Colon (tissue), 2 donors: Measurements from ENCODE around the gene FUBP3.

ENCODE experiments used
- FAIRE-seq: peaks from 2 replicates; lab custom pipeline; 2012; peaks lifted over from hg19 to GRCh38; lab: Jason Lieb, UNC
- donor health status: control.
- donor health status: control.

Gene FUBP3

GRCh38 chr9:130607640-130608420, 28.5 kb downstream of the FUBP3 start:
- FAIRE-seq: no peak

- FAIRE-seq: no peak
Measured at GRCh38 chr9:130608554-130609134, 29.3 kb downstream of the FUBP3 start.

- no peak for FAIRE-seq
Measured at GRCh38 chr9:130609163-130609562, 29.8 kb downstream of the FUBP3 start.

GRCh38 chr9:130610862-130611707, 31.7 kb downstream of the FUBP3 start:
- FAIRE-seq: no peak

- FAIRE-seq: no peak
Measured at GRCh38 chr9:130616451-130616850, 37.1 kb downstream of the FUBP3 start.

GRCh38 chr9:130623466-130623865, 44.1 kb downstream of the FUBP3 start:
- no peak for FAIRE-seq

DNA sequence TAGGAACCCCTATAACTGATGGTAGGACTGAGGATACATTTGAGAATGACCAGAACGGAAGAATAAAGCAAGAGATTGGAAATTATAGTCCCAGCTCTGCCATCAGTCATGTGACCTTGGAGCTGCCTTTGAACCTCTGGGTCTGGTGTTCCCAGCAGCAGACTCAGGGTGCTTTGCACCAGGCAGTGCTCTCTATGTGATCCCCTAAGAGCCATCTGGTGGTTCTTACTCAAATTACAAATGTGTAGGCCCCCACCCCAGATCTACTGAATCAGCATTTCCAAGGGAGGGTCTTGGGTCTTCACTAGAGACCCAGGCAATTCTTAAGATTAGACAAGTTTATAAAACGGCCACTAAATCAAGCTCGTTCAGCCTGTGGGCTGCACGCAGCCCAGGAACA, 44.8 kb downstream of the FUBP3 start:
- FAIRE-seq: no peak

DNA sequence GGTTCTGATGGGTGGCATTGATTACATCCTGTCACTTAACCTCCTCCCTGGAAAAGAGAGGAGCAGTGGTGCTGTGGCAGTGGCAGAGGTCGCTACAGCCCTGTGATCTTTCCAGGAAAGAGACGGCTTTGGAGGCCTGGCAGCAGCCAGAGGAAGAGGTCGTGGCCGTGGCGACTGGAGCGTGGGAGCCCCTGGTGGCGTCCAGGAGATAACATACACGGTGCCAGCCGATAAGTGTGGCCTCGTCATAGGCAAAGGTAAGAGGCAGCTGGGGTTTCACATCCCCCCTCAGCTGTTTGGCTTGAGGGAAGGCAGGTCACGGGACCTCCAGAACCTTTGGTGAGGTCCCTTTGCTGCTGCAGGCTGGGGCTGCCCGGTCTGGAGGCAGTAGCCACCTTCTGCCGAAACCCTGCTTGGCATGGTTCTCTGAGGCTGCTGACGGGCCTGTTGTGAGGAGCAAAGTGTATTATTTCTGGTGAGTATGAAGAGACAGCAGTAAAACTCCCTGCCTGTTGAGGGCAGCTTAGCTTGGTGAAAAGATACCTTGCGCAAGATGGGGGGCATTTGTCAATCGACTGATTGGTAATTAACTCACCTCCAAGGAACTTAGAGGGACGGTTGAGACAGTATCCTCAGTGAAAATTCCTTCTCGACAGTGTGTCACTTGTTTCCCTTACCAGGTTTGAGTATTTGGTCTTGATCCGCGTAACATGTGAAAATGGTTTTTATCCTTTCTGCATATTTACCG, 47.0 kb downstream of the FUBP3 start:
- no peak for FAIRE-seq

GRCh38 chr9:130627051-130627450, 47.7 kb downstream of the FUBP3 start:
- FAIRE-seq: no peak

DNA sequence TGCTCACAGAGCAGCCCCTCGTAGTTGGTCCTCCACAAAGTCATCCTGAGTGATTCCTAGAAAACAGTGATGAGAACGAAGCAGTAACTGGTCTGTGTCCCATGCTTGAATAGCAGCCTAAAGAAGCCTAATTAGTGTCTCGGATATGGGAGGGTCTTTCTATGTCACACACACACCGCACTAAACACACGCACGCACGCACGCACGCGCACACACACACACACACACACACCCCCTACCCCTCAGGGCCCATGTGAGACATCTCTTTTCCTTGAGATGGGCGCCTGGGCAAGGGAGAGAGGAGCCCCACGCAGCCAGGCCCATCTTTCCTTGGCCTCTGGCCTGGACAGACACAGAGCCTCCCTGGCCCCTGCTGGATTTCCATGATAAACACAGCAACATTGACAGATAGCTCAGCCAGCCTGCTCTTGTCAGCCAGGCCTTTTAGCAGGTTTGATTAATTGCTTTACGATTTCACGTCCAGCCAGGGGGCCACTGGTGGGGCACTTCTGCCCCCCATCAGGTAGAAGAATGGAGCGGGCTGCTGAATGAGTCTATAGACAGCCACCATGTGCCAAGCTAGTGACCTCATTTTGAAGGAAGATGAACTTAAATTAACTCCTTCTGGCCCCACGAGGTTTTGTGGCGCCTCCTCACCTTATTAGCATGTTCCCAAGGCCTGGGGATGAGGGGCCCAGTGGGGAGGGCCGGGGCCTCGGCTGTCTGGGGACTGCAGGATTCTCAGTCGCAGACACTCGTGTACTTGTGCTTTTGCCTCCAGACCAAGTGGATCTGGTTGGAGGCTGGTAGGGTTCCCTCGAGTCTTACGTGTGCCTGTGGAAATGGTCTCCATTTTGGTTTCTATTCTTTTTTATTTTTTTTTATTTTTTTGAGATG, 48.8 kb downstream of the FUBP3 start:
- FAIRE-seq: no peak

DNA sequence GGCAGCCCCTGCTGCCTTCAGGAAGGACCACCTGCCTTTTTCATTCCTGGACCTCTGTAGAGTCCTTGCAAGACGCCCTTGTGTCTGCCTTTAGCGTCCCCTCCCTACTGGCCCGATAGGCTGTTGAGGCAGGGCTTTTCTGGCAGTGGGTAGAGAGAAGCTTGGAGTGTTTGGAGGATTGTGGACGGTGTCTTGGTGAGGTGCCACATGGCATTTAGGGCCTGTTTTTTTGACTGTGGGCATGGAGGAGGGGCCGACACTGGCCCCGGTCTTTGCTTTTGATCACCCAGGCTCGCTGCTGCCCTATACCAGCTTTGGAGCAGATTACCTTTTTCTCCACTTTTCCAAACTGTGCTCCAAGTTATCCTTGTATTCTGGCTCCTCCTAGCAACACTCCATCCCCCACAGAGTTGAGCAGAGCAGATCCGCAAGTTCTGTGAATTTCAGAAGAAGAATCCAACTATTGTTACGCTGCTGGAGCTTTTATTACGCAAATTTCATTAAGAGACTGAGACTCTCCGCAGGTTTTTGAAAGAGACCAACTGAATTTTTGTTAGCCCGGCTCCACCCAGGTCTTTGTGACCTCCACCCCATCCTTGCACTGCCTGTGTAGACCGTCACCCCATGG, 50.2 kb downstream of the FUBP3 start:
- FAIRE-seq: no peak

DNA sequence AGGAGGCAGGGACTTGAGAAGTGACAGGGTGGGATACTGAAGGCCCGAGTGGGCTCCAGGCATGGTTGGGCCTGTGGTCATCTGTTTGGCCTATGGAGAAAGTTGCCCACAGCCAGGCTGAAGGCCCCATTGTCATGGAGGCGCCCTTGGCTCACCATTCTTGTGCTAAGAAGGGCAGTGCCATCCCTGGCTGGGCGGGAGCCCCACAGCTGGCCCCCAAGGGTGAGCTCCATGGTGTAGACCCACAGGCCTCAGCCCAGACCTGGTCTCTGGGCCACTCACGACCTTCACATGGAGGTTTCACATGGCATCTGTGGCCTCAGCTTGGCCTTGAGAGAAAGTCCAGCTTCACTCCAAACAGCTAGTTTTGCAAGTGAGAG, 50.7 kb downstream of the FUBP3 start:
- no peak for FAIRE-seq

GRCh38 chr9:130630506-130631330, 51.3 kb downstream of the FUBP3 start:
- FAIRE-seq: no peak

GRCh38 chr9:130631331-130632080, 52.1 kb downstream of the FUBP3 start:
- FAIRE-seq: no peak

GRCh38 chr9:130632081-130632710, 52.8 kb downstream of the FUBP3 start:
- FAIRE-seq: no peak

DNA sequence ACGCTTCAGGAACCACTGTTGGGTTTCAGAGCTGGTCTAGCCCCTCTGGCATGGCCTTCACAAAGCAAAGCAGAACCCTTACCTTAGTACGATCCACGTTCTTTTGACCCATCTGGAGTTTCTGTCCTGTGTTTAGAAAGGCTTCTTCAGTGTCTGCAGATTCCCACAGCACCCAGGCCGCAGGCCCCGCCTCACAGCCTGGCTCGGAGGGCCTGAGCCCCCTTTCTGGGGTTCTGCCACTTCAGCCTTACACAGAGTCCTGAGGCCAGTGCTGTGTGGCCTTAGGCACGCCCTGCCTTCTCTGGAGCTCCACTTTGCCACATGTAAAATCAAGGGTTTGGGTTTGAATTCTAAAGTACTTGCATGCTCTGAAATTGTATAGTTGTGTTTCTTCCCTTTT, 53.5 kb downstream of the FUBP3 start:
- no peak for FAIRE-seq

DNA sequence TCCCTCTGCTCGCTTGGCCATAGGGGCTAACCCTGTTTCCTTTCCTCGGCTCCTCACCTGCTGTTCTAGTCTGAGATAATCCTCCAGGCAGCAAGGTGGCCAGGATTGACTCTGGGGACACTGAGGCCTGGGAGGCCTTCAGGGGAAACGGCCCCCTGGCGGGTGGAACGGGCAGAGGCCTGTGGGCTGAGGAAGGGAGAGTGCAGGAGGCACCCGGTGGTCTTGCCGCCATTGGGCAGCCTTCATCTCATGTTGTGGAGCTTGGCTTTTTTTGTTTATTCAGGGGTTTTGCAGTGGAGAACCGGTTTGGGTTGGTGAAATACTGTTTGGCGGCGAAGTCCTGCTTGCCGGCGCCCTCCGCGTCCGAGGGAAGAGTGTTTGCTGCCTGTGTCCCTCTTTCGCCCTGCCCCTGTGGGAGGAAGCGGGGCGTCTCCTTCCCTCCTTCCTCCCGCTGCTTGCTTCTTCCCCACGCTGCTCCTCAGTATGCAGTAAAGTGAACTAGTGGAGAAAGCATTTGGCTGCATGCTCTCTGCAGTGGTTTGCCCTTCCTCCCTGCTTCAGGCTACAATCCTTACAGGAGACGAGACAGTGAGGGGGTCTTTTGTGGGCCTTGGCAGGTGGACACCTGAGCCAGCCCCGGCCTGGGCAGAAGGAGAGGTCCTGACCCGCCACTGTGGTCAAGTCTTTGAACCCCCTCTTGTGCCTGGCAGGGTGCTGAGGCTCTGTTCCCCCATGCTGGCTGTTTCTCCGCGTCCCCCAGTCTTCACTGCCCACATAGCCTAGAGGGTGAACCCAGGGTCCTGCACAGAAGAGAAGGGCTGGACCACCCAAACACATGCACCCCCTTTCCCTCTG, 54.2 kb downstream of the FUBP3 start:
- no peak for FAIRE-seq
